ENCODE results near the gene MGAT1. TPM values are rescaled to one million over a fixed set of nuclear protein-coding genes. Genes with fewer than 3 reads are reported as not detected.
A peak's percentile ranks its signal among the peaks of the same experiment; 100 is the strongest.
"Not testable (repeated sequence)": the region's sequence is repeated elsewhere in the genome, so short reads cannot be mapped to it uniquely, and the experiment has no call there.

Gene MGAT1
- total RNA-seq, 1 donor from 2014 or later = 58.4 TPM

GRCh38 chr5:180785121-180785781, 17.4 kb downstream of the MGAT1 start:
- DNase-seq (ENCODE audit: low read depth) = no peak

DNA sequence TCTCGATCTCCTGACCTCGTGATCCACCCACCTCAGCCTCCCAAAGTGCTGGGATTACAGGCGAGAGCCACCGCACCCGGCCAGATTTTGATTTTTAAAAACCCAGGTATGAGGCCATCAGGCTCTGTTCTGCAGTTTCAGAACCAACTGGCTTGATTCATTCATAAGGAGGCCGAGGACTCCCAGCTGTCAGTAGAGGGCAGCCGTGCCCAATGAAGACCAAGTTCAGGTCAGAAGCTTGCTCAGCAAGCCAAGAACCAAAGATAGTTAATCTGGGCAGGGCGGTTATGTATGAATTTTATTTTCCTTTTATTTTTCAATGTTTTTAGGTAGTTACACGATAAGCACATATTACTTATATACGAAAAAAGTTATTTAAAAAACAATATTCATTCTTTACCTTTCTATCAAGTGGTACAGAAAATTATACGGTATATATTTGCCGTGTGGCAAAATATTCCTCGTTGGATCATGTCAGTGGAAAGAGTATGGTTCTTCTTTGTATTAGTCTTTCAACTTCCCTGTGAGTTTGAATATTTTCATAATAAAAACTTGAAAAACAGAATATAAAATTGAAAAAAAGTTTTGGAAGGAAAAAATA, 18.0 kb downstream of the MGAT1 start:
- DNase-seq (ENCODE audit: low read depth) = peak; percentile 73

DNA sequence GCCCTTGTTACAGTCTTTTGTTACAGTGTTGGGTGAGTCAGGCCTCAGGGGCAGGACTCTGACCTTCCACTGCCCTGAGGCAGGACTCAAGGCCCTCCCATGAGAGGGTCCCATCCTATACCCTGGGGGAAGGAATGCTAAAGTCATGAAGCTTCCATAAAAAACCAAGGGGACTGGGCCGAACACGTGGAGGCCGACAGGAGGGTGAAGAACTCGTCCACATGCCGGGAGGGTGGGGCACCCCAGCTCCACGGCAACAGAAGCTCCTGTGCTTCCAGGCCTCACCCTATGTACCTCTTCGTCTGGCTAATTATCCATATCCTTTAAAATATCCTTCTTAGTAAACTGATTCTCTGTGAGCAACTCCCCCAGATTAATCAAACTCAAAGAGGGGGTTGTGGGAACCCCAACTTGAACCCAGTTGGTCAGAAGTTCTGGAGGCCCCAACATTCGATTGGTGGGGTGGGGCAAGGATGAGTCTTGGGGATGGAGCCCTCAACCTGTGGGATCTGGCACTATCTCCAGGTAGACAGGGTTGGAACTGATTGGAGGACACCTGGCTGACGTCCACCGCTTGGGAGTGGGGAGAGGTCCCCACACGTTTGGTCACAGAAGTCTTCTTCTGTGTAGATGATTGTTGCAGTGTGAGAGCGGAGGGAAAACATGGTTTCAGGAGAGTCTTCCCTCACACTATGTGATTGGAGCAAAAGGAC, 19.1 kb downstream of the MGAT1 start:
- no peak for DNase-seq (ENCODE audit: low read depth)

DNA sequence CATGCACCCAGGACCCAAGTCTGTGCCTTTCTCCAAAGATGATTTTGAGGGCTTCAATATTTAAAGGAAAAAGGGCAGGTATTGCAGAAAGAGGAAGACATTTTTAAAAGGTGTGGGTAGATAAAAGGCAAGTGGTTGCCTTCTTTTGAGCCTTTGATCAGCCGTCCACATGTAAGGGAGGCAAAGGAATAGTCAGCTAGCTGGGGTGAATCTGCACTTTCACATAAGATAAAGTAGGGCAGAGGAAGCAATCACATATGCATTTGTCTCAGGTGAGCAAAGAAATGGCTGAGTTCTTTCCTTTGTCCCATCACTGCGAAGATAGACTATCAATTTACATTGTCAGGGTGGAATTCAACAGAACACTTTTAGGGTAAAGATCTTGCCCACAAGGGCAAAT, 19.9 kb downstream of the MGAT1 start:
- DNase-seq (ENCODE audit: low read depth) = no peak

- DNase-seq (ENCODE audit: low read depth) = not testable (repeated sequence)
Observed at GRCh38 chr5:180781900-180782326, 20.7 kb downstream of the MGAT1 start.

DNA sequence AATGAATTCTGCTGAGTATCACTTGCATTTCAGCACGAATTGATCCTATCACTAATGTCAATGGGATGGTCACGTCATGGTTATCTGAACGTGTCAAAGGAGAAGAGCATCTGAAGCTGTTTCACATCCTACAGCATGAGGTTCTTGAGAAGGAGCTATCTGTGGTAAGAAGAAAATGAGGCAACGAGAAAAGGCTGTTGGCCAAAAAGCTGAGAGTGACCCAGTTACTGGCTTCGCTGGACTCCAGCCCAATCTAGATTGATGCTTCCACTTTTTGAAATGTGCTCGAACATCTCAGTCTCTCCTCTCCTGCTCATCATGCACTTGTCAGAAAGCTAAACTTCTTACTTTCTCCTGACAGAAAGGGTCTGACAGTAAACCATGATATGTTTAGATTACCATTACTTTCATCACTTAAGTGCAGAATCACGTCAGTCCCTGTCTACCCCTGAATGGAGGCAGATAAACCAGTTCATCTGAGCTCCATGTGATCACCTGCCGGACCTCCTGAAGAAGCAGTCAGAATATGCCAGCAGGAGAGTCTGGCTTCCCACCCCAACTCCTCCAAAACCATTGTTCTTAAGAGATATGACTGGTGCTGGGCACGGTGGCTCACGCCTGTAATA, 22.5 kb downstream of the MGAT1 start:
- DNase-seq (ENCODE audit: low read depth) = no peak

DNA sequence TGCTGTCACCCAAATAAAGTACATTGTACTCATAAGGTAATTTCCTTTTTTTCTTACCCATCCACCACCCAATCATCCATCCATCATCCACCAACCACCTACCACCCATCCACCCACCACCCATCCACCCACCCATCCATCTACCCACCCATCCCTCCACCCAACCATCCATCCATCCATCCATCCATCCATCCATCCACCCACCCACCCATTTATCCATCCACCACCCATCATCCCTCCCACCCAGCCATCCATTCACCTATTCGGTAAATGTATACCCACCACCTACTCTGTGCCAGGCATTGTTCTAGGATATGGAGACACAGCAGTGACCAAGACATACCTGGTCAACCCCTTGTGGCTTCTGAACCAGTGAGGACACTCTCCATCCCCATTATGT, 25.1 kb downstream of the MGAT1 start:
- no peak for DNase-seq (ENCODE audit: low read depth)

- DNase-seq (ENCODE audit: low read depth) = no peak
Observed at GRCh38 chr5:180776376-180776775, 26.2 kb downstream of the MGAT1 start.

GRCh38 chr5:180775624-180776023, 27.0 kb downstream of the MGAT1 start:
- no peak for DNase-seq (ENCODE audit: low read depth)

DNA sequence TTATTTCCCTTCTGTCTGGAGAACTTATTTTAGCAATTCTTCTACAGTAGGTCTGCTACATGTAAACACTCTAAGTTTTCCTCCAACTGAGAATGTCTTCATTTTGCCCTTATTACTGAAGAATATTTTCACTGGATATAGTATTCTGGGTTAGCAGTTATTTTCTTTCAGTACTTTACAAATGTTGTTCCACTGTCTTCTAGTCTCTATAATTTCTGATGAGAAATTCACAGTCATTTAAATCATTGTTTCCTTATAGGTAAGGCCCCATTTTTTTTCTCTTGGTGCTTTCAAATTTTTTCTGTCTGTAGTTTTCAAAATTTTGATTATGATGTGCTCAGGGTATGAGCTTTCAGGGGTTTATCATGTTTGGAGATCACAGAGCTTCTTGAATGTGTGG, 30.8 kb downstream of the MGAT1 start:
- no peak for DNase-seq (ENCODE audit: low read depth)

- DNase-seq (ENCODE audit: low read depth) = no peak
Observed at GRCh38 chr5:180769821-180770220, 32.8 kb downstream of the MGAT1 start.

DNA sequence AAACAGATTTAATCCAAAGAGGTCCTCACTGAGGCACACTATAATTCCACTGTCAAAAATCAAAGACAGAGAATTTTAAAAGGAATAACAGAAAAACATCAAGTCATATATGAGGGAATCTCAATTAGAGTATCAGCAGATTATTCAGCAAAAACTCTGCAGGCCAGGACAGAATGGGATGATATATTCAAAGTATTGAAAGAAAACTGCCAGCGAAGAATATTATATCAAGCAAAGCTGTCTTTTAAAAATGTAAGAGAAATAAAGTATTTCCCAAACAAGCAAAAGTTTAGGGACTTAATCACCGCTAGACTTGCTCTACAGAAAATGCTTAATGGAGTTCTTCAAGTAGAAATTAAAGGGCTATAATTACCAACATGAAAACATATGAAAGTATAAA, 47.0 kb downstream of the MGAT1 start:
- DNase-seq (ENCODE audit: low read depth) = no peak

DNA sequence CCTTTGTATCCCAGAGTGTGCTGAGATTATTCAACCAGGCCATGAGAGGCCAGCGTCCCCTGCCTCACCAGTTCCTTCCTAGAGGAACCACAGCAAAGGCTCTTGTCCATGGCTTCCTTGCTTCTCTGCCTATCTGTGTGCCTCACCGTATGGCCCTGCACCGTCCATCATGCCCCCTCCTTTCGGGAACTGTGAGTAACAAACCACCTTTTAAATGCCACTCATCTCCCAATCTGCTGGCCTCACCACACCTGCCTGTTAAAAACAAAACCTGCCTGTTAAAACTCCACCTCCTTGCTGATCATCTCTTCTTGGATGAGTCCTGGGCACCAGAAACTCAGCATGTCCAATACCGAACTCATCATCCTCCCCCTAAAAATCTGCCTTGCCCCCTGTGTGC, 58.4 kb downstream of the MGAT1 start:
- DNase-seq (ENCODE audit: low read depth) = no peak

DNA sequence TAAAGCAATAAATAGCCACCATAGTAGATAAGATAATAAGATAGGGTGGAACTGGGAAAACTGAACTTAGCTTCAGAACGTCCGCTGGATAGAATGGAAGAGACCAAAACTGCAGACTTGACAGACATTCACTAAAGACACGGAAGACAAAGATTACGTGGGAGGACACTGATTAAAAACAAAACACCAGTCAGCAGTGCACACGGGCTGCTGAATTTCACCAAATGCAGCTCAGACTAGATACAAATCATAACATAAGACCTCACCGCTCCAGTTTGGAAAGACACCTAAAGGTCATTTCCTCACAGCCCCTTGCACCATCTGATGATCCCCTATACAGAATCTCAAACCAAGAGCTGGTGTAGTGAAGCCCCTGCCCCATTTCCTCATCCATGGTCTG, 59.9 kb downstream of the MGAT1 start:
- DNase-seq (ENCODE audit: low read depth) = no peak

DNA sequence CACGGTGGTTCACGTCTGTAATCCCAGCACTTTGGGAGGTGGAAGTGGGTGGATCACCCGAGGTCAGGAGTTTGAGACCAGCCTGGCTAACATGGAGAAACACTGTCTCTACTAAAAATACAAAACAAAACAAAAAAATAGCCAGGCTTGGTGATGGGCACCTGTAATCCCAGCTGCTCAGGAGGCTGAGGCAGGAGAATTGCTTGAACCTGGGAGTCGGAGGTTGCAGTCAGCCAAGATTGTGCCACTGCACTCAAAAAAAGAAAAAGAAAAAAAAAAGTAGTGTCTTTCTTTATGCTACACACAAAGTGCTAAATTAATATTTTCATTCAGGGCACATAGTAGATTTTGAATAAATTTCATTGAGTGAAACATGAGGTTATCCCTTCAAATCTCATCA, 61.7 kb downstream of the MGAT1 start:
- not testable (repeated sequence) for DNase-seq (ENCODE audit: low read depth)

GRCh38 chr5:180739958-180740357, 62.6 kb downstream of the MGAT1 start, which contains the start of gene OR2Y1:
TSS of gene OR2Y1 (minus strand) at chr5:180740058. CDS start at chr5:180740058, 0 bp downstream.
- no peak for DNase-seq (ENCODE audit: low read depth)

DNA sequence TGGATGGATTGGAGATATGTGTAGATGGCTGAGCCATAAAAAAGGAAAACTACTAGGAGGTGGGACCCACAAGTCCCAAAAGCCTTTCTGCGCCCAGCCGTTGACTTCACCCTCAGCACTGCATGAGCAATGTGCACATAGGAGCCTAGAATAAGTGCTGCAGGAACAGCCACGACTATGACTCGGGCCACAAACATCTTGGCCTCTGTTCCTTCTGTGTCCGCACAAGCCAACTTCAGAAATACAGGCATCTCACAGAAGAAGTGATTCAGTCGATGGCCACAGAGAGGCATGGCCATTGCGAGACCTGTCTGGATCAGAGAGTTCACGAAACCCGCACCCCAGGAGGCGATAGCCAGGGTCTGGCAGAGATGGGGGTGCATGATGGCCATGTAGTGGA, 63.3 kb downstream of the MGAT1 start:
- no peak for DNase-seq (ENCODE audit: low read depth)

GRCh38 chr5:180736536-180736935, 66.1 kb downstream of the MGAT1 start:
- no peak for DNase-seq (ENCODE audit: low read depth)
